ENCODE results near the gene CA9. TPM values are rescaled to one million over a fixed set of nuclear protein-coding genes. Genes with fewer than 3 reads are reported as not detected.
A peak's percentile ranks its signal among the peaks of the same experiment; 100 is the strongest.

Gene CA9
- polyA plus RNA-seq, 12 donors = 0.42 to 6.9 (median 0.75) TPM; not detected in 2

DNA sequence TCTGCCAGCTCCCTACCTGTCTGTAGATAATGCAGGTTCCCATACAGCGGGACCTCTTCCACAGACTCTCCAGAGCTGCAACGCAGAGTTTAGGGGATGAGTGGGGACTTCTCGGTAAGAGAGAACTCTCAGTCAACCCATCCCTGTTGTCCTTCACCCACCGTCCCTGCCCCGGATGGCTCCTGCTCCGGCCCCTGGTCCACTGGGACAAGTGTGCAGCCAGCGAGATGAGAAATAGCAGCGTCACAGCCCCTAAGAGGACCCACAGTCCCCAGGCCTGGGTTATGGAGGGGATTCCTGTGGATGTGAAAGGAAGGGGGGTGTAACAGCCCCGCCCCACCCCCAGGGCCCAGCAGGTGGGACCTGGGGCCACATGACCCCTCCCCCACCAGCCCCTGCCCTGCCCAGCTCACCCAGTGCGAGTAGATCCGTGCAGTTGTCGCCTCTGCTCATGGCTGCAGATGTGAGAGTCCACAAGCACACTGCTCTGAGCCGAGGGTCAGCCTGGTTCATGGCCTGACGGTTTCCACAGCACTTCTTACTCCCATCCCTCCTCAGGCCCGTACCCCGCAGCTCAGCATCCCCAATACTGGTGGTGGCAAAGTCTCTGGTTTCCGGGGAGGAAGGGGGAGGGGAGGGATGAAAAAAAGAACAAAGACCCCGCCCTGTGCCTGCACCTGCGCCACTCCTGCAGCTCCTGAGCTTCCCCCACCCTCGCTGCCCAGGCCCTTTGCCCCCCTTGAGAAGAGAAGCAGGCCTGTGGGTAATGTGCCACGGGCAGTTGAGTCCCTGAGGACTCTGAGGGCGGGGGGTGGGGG is 23.2 kb upstream of the CA9 start, which contains the start of gene SIT1:
Gene SIT1 (minus strand): TSS at position 591 of the 818 bp plus-strand sequence. CDS start 78 bp downstream, at position 513.
- DNase-seq = no peak

DNA sequence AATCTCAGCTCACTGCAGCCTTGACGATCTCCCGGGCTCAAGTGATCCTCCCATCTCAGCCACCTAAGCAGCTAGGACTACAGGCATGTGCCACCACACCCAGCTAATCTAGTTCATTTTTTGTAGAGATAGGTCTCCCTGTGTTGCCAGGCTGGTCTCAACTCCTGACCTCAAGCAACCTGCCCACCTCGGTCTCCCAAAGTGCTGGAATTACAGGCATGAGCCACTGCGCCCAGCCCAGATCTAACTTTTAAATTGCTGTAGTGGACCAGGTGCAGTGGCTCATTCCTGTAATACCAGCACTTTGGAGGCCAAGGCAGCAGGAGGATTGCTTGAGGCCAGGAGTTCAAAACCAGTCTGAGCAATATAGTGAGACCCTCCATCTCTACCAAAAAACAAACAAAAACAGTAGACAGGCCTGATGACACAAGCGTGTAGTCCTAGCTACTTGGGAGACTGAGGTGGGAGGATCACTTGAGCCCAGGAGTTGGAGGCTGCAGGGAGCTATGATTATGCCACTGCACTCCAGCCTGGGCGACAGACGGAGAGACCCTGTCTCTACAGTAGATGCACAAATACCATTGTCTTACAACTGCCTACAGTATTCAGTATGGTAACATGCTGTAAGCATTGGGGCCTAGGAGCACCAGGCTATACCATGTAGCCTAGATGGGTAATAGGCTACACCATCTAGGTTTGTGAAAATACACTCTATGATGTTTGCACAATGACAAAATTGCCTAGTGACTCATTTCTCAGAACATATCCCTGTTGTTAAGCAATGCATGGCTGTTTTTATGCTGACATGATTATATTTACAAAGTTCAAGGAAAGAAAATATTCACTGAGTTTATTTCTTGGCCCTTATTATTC is 21.5 kb upstream of the CA9 start:
- no peak for DNase-seq

DNA sequence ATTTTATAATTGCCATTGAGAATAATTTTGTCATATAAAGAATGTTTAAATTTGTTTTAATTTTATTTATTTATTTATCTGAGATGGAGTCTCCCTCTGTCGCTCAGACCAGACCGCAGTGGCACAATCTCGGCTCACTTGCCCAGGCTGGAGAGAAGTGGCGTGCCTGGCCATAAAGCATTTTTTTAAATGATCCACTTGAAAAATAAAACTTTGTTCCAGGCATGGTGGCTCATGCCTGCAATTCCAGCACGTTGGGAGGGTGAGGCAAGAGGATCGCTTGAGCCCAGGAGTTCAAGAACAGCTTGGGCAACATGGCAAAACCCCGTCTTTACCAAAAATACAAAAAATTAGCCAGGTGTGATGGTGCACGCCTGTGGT is 20.9 kb upstream of the CA9 start:
- DNase-seq = no peak

DNA sequence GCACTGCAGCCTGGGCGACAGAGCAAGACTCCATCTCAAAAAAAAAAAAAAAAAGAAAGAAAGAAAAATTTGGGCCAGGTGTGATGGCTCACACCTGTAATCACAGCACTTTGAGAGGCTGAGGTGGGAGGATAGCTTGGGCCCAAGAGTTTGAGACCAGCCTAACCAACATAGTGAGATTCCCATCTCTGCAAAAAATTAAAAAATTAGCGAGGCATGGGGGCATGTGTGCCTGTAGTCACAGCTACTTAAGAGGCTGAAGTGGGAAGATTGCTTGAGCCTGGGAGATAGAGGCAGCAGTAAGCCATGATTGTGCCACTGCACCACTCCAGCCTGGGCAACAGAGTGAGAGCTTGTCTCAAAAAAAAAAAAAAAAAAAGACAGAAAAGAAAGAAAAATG is 20.1 kb upstream of the CA9 start:
- DNase-seq = no peak

DNA sequence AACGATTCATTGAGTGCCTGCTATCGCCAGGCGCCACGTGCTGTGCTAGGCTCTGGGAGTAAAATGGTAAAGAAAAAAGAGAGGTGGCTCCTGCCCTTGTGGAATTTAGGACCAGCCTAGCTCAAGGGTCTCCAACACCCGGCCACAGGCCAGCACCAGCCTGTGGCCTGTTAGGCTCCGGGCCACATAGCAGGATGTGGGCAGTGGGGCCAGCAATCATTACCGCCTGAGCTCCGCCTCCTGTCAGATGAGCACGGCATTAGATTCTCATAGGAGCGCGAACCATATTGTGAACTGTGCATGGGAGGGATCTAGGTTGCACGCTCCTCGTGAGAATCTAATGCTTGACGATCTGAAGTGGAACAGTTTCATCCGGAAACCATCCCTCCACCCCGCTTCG is 17.4 kb upstream of the CA9 start:
- no peak for DNase-seq

DNA sequence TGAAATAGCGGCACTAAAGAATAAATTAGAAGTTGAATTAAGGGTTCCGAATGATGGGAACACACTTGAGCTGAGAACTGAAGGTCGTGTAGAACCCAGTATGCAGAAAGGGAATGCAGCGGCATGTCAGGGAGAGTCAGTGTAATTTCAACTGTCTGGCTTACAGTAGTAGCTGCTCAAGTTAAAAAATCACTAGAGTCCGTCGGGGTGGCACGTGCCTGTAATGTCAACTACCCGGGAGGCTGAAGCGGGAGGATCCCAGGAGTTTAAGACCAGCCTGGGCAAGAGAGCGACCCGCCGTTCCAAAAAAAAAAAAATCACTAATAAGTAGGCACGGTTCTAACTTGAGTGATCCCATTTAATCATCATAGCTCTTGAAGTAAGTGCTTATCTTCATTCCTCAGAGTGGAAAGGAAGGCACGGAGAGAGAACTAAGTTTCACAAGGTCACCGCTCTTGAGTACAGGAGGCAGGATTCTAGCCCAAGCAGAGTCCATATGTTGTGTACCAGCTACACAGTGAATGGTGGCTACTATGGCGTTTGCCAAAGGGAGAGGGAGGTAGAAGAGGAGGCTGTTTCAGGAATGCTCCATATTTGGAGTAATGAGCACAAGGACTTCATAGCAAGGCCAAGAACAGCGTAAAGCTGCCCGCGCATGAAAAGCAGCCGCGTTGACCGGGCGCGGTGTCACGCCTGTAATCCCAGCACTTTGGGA is 16.7 kb upstream of the CA9 start:
- no peak for DNase-seq

DNA sequence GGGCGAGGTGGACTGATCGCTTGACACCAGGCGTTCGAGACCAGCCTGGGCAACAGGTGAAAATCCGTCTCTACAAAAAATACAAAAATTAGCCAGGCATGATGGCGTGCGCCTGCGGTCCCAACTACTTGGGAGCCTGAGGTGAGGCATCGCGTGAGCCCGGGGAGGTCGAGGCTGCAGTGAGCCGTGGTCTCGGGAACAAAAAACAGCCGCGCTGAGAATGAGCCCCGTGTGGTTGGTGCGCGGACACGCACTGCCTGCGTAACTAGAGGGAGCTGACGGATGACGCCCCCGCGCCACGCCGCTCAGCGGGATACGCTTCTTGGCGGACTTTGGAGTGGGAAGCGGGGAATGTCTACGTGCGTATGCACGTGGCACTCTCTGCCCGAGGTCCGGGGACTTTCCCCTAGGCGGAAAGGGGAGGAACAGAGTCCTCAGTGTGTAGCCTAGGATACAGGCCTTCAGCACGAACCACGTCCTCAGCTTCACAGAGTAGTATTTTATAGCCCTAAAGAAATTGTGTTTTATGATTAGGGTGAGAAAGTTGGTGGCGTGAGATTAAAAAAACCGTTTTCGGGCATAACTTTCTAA is 16.1 kb upstream of the CA9 start, which contains the start of gene RMRP:
Gene RMRP (minus strand): TSS at position 474 of the 591 bp plus-strand sequence.
- DNase-seq = peak; percentile 98

DNA sequence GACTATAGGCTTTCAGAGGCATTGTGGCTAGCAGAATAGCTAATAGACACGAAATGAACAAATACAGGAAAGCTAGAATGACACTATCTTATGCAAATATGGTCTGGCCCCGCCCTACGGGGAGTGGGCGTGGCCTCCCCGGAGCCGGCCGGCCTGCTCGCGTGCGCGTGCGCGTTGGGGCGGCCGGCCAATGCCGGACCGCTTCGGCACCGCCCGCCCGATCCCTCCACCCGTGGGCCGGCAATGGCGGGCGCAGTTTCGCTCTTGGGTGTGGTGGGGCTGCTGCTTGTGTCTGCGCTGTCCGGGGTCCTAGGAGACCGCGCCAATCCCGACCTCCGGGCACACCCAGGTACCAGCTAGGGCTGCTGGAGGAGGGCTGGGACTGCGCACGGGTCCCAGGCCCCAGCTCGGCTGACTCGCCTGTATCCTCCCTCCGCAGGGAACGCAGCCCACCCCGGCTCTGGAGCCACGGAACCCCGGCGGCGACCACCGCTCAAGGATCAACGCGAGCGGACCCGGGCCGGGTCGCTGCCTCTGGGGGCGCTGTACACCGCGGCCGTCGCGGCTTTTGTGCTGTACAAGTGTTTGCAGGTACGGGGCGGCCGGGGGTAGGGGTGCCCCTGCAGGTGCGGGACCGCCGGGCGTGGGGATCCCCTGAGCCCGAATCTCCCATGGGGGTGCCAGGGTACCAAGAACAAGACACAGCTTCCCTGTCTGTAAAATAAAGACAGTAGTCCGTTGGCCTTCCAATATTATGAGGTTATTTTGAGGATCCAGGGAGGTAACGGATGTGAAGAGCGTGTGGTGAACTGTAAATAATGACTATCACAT is 15.4 kb upstream of the CA9 start, which contains the start of gene CCDC107:
Gene CCDC107 (plus strand): TSS at position 156 of the 831 bp plus-strand sequence. CDS start 88 bp downstream, at position 244.
- peak; percentile 89 for DNase-seq

DNA sequence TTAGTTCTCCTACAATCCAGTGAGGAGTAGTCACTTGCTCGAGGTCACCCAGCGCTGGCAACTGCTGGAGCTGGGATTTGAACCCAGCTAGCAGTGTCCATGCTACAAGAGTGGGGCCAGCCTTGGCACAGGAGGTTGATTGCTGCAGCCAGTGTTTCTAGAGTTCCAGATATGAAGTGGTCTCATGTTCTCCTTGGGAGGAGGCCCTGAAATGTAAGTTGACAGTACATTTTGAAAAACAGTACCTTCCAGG is 14.8 kb upstream of the CA9 start:
- no peak for DNase-seq

DNA sequence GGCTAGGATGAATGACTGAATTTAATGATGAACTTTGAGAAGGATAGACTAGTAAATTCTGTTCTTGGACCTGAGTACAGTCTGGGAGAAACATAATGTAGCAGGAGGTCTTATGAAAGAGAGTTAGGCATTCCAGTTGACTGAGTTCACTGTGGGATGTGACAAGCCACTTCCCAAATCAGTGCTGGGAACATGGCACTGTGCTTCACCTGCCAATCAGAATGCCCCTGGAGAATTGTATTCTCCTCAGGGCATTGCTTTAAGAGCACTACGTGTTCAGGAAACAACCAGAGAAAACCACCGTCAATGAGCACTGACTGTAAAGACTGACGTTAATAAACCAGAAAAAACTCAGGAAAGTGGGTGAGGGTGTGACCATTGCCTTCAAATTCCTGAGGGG is 14.4 kb upstream of the CA9 start:
- no peak for DNase-seq

DNA sequence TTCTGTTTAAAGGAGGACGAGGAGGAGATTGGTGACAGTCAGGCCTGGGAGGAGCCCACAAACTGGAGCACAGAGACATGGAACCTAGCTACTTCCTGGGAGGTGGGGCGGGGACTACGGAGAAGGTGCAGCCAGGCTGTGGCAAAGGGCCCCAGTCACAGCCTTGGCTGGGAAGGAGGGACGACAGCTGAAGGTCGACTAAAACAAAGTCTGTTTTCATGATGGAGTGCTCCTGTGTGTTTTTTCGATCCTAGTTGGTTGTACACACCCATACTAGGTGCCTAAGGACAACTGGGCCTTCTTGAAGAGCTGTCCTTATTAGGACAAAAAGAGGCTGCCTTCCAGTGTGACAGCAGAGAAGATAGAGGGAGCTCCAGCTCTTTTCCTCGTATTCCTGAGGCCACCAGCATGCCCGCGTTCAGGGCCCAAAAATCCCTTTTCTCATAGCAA is 12.7 kb upstream of the CA9 start:
- no peak for DNase-seq

DNA sequence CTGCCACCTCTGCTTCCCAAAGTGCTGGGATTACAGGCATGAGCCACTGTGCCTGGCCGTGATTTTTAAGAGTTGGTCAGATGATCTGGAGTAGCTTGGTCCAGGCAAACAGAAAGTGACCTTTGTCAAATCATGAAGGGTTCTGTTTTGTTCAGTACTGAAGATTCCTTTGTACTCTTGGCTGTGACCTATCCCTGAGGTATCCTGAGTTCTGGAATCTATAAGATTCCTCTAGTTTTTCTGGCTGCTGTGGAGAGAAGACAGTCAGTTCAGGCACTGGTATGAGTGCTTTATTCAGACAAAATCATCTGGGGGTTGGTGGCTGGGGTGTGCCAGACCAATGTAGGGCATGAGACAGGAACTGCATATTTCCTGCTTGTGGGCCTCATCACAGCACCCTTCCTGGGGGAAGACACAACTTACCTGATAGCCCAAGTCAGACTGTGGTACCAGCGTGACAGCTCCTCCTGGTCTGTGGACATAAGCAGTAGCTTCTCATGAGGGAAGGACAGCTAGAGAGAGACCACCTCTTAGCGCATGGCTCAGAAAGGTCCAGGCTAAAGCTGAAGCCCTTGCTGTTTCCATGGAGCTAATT is 11.9 kb upstream of the CA9 start:
- no peak for DNase-seq

DNA sequence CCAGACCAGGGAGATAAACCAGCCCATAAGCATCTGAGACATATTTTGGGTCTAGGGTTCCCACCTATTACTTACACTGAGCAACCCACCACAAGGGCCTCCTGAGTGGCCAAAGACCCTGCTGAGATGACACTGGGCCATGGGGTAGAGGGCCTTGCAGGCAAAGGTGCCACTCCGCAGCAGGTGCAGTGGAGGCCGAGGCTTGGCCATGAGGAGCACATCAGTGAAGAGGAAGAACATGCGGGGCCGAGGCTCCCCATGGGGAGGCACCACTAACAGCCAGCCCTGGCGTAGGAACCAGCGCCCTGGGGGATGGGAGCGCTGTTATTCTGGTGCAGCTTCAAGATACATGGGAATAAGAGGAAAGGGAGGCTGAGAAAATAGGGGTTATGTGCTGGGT is 11.3 kb upstream of the CA9 start:
- no peak for DNase-seq

DNA sequence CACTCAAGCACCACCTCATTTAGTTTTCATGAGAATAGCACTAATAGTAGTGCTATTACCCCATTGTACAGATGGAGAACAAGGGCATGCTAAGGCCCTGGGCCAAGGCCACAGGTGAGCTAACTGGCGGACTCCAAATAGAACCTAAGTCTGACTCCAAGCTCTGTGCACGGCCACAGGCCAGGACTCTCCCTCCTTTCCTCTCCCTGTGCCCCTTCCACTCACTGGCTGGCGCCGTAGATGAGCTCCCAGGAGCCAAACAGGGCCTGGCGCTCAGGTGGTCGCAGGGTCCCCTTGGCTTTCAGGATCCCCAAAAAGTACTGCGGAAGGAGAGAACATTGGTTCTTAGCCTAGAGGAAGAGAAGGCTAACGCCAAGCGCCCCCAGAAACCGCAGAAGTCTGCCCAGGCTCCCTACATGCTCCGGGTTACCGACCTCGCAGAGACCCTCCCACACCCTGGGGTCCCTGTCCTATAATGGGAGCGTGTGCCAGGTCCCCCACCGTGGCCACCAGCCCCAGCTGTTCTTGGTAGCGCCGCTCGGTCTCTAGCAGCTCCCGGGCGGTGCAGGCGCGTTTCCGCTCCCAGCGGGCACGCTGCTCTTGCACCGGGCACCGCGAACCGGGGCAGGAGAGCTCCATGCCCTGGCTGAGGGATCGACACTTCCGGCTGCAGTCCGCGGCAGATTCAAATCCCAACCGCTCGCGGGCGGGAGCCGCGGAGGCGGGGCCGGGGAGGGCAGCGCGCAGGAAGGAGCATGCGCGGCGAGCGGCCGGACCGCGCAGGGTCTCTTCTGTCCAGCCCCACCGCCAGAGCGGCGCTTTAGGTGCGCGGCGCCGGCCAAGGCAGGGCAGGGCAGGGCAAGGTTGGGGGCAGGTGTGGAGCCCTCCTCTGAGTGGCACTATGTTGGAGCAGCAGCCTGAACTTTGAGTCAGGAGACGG is 8.9 kb upstream of the CA9 start, which contains the start of gene ARHGEF39:
Gene ARHGEF39 (minus strand): TSS at position 665 of the 940 bp plus-strand sequence. CDS start 26 bp downstream, at position 639.
- DNase-seq = peak; percentile 75

DNA sequence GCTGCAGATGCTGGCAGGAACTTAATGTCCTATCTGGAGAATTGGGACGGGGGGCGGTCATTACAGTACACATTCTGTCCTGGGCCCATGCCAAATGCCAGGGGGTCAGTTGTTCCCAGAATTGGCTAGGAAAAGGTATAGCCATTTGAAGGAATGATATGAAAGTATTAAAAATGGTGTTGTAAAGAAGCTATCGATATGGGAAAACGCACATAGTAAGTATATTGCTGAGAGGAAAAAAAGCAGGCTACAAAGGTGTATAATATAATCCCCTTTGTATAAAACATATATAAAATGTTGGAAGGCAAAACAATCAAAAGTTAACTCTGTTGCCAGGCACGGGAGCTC is 8.3 kb upstream of the CA9 start:
- DNase-seq = no peak

DNA sequence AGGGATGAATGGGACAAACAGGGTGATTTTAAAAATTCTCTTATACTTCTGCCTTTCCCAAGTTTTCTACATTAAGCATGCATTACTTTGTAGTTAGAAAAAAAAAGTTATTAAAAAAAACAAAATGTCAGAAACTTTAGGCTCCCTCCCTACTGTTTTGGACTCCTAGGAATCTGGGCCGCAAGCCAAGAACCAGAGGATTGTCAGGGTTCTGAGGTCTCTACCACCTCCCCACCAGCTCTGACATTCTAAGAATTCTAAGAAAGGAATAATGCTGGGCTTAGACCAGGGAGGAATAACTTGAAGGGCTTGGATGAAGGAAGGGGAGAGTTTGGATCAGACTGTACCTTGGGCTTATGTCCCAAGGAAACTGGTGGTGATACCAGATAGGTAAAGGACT is 7.7 kb upstream of the CA9 start:
- no peak for DNase-seq

DNA sequence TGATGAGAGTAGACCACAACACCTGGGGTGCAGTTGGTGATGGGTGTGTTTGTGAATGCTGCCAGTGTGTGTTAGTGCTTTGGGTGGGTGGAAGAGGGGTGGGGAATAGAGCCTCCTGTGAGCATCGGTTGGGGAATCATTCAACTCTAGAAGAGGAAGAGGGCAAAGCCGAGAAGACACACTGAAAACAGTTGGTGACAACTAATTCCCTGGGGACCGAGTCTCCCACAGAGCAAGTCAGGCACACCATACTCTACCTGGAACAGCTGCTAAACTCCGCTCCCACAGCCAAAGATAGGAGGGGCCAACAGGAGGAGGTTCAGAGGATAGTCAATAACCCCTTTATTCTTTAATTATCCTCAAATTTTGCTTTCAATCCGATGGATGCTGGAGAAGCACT is 7.2 kb upstream of the CA9 start:
- DNase-seq = no peak

DNA sequence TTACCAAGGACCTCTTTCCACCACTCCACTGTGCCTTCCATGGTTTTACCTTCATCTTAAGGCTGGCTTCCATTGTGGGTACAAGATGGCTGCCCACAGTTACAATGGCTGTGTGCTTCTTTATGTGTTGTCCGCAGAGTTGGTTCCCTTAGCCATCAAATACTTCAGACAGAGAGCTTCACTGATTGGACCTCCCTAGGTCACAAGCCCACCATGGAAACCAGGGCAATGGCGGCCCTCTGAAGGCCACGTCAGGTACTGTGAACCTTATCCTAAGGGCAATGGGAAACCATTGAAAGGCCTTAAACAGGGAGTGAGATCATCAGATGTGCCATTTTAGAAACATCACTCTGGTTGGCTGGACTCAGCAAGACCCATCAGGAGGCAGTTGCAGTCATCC is 5.8 kb upstream of the CA9 start:
- no peak for DNase-seq

Measured in muscle of arm (tissue), 12 donors.